DMS153 (cell line): ENCODE measurements around the gene RALY.

Experiments
- DNase-seq: peaks from one replicate; lab custom pipeline; 2025; lab: John Stamatoyannopoulos, UW

RALY gene

DNA sequence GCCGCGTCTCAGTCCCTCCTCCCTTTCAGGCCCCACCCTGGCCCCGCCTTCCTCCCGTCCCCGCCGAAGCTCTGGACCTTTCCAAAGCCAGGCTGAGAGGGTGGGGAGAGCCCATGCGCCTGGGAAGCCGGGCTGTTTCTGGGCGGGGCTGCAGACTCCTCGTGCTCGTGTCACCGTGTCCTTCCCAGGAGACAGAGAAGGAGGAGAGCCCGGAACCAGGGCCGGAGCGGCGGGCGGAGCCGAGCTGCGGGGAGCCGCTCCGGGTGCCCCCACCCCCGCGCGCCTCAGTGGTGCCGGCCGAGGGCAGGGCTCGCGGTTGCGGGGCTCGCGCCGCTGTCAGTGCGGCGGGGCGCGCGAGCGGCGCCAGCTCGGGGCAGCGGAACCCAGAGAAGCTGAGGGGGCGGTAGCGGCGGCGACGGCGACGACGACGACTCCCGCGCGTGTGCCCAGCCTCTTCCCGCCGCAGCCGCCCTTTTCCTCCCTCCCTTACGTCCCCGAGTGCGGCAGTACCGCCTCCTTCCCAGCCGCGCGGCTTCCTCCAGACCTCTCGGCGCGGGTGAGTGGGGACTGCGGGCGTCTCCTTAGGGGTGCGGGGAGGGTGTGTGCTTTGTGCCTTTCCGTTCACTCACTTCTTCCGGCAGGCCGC lies at the start of gene RALY:
Gene RALY (plus strand): TSS at position 336 of the 646 bp plus-strand sequence. CDS start 78,164 bp downstream, outside the sequence.
- DNase-seq: peak; percentile 73

DNA sequence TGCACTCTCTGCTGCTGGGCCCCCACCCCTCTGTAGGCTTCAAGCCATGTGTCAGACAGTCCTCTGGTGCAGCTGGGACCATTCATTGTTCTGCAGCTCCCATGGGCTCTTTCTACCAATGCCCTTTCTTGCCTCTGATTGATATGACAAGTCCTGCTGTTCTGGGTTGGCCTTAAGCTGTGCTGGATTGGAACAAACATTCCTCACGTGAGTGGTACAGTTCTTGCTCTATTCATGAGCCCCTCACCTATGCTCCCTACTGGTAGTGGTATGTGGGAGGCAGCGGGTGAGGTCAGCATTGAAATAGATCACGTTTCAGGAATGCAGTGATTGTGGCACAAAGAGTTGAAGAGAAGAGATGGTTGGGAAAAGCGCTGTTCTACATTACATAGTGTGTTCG lies 48.8 kb upstream of the RALY start:
- no peak for DNase-seq

DNA sequence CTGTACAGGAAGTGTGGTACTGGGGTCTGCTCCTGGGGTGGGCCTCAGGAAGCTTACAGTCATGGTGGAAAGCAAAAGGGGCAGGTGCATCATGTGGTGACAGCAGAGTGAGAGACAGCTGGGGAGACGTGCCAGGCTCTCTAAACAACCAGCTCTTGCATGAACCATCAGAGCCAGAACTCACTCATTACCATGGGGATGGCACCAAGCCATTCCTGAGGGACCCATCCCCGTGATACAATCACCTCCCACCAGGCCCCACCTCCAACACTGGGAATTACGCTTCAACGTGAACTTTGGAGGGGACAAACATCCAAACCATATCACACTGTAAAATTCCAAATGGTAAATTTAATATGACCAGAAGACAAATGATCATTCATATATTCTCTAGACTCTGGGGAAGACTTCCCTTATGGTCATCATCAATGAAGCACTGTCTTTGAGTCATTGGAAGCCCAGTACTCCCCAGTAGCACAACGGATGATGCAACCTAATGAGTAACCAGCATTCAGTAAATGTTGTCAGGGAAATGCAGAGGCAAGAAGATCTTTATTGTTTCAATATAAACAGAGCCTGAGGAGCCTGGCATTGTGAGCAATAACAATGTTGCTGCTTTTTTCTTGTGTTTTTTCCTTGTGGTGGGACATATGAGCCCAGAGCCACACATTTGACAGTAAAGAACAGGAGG lies 48.2 kb upstream of the RALY start:
- no peak for DNase-seq

DNA sequence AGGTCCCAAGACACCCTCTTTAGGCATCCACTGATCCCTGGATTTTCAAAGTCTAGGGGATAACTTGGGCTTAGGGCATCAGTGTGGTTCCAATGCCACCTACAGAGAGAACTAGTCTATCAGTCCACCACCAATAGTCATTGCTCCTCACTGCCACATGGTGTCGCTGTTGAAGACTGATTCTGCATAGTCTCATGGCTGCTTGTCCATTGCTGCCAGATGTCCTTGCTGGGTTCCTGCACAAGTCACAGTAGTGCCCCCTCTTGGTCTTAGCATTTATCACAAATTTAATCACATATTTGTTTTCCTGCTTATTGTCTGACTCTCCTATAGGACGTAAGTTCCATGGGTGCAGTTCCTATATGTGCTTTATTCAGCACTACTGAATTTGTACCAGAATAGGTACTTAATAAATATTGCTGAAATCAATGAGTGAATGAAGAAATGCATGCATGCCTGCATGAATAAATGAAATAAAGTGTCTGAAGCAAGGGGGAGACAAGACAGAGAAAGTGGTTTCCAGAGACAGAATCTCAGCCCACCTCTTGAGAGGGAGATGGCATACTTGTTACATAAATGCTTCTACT lies 45.9 kb upstream of the RALY start:
- DNase-seq: no peak

DNA sequence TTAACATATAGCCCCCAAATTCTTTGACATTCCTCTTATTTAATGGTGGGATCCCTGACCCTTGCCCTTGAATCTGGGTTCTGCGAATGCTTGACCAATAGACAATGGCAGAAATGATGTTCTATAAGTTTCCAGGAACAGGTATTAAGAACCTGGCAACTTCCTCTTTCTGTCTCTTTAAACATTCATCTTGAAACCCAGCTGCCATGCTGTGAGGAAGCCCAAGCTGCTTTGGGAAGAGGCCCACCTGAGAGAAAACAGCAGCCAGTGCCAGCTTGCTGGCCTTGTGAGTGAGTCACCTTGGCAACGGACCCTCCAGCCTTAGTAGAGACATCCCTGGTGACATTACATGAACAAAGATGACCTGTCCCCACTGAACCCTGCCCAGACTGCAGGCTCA lies 45.2 kb upstream of the RALY start:
- DNase-seq: no peak

DNA sequence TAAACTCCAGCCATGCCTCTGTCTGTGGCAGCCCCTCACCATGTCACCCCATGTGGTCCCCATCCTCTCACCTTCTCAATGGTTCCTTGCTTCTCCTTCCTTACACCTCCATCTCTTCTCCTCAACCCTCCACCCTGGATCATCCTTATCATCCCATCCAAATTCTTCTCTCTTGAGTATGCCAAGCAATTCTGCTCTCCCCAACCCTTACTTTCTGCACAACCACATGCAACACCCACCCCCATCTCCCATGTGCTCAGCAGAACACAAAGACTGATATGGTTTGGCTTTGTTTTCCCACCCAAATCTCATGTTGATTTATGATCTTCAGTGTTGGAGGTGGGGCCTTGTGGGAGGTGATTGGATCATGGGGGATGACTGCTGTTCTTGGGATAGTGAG lies 42.5 kb upstream of the RALY start:
- DNase-seq: no peak

DNA sequence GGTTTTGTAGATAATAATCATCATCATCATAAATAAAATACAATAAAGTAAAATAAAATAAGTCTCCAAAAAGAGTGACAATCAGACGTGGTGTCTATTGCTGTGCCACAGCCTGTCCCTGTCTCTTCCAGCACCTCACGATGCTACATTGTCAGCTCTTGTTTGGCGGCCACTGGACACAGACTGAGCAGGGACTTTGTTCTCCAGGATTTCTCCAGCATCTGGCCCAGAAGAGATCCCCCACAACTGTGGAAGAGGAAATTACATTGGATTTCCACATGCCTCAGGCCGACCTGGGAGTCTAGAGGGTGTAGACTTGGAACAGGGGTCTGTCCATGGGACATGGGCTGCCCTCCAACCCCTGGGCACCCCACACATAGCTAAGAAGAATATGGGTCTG lies 39.2 kb upstream of the RALY start:
- no peak for DNase-seq

DNA sequence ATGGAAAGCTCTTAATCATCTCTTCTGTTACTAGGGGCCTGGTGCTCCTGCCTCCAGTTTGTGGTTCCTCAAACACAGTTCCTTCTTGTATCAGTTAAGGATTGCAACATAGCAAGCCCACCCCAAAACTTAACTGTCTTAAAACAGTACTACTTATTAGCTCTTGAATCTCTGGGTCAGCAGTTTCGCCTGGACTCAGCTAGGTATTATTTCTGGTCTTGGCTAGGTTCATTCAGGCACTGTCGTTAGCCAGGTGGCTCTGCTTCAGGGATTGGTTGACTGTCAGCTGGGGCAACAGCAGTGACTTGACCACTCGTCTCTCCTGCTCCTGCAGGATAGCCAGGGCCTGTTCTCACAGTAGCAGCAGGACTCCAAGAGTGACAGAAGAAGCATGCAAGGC lies 30.0 kb upstream of the RALY start:
- no peak for DNase-seq

DNA sequence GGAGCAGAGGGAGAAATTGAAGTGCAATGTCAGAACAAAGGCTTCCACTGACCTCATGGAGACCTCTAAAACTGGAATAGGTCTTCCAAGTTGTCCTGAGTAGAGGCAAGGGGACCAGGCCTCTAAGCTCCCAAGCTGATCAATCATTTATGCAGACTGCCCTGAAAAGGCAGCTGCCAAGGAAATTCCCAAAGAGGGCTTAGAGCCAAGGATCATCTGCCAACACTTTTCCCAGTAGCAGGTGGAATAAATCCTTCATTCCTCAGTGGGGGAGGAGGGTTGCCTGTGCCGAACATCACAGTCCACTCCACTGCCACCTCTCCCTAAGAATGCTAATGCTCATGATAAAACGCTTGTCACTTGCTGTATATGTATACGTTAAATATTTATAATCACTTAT lies 29.3 kb upstream of the RALY start:
- no peak for DNase-seq

DNA sequence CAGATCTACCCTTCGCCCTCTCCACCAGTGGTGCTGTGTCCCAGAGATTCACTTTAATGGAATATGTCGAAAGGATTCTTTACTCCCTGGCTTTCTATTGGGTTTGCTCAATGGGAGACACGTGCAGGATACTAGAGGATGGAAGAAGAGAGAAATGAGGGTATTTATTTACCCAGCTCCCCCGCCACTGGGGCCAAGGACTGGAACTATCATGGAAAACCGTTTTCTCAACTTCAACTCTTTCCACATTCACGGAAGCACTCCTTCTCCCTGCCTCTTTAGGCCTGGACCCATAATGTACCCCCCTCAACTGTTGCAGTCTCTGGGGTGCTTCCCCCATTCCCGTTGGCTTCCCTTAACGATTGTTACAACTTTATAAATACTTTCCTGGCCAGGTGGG lies 26.6 kb upstream of the RALY start:
- no peak for DNase-seq

DNA sequence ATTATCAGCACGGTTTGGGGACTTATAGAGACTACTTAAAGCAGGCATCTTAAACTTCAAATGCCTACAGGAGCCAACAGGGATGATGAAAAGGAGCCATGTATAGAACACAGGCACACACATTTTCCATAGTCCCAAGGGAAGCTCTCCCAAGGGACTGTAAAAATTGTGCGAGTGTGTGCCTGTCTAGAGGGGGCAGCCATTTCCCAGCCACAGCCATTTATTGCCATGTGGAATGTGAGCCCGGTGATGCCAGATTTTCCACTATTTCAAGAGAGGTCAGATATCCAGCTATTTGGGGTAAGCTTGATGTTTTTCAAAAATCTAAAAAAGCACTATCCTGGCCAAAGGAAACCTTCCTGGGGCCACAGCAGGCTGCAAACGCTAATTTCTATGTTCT lies 24.1 kb upstream of the RALY start:
- DNase-seq: no peak

DNA sequence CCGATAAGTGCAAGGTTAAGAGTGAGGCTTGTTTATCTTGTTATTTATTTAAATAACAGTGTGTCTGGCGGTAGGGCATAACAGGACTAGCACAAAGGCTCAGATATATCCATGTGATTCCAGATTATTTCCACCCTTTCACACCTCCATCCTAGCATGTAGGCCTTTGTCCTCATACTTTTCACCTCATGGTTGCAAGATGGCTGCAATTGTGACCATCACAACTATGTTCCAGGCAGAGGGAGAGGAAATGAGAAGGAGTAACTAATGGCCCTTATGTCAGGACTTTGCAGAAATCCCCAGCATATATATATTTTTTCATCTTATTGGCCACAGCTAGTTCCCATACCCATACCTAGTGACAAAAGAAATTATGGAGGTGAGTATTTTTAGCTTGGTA lies 23.5 kb upstream of the RALY start:
- DNase-seq: no peak

DNA sequence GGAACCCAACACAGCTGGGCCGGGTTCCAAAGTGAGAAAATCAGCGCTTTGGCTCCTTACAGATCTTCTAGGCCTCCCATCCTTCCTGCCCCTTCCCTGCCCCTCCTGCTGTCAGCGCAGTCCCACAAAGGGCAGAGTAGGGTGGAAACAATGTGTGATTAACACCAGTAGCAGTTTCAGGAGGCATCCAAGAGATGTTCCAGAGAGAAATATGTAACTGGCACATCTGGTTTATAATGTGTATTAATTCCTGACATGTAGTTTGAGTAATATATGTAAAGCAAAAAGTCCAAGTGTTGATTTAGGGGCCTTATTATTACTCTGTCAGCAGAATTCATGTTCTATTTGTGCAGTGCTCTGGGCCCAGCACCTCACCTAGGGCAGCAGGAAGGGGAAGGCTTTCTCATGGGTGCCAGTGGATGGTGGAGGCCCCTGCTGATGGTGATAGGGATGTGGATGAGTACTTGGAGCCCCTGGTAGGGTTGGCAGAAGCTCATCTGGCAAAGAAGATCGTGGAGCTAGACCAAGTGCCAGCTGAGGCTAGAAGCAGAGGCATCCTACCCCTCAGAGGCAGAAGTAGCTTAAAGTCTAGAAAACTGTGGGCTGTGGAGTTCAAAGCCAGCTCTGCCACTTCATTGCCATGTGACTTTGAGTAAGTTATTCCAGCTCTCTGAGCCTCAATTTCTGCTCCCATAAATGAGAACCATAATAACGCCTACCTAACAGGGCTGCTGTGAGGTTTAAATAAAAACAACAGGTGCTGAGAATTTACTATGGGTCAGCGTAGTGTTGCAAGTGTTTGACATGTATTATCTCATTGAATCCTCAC lies 22.4 kb upstream of the RALY start:
- no peak for DNase-seq

DNA sequence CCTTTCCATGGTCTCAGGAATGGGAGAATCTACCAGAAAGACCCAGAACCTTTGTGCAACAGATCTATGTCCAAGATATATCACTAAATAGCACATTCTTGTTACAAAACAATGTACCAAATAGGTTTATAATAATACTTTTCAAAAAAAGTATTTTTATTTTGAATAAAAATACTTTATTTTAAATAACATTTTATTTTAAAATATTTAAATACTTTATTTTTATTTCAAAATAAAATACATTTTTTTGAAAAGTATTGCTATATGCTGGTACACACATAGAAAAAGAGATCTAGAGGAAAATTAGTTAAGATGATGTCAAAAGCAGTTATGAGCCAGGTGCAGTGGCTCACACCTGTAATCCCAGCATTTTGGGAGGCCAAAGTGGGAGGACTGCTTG lies 16.8 kb upstream of the RALY start:
- no peak for DNase-seq

DNA sequence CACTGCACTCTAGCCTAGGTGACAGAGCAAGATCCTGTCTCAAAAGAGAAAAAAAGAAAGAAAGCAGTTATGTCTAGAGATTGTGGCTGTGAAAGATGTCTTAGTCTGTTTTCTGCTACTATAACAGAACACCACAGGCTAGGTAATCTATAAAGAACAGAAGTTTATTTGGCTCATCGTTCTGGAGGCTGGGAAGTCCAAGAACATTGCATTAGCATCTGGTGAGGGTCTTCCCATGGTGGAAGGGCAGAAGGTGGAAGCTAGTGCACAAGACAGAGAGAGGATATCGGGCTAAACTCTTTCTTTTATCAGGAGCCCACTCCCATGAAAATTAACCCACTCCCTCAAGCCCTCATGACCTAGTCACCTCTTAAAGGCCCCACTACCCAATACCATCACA lies 16.2 kb upstream of the RALY start:
- DNase-seq: no peak

DNA sequence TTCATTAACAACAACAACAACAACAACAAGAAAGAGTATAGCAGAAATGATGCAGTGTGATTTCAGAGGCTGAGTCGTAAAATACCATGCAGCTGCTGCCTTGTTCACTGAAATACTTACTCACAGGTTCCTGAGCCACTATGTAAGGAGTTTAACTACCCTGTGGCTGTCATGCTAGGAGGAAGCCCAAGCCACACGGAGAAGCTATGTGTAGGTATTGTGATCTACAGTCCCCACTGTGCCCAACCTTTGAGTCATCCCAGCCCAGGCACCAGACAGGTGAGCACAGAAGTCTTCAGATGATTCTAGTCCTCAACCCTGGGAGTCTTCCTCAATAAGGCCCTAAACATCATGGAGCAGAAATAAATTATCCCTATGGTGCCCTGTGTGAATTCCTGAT lies 14.6 kb upstream of the RALY start:
- DNase-seq: no peak

DNA sequence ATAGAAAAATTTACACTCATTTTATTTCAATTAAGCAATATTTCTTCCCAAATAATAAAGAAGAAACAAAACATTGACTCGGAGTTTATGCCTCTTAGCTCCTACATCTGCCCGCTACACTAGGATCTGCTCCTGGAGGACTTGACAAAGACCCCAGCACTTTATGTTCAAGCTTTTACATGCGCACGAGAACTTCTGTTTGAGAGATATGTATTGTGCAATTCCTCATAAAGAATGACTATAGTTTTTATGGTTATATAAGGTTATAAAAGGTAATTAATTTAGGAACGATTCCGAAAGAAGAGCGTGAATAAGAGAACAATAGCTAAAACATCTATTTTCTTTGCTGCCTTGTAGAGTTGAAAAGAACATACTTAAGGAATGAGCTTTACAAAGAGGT lies 12.4 kb upstream of the RALY start:
- DNase-seq: no peak

DNA sequence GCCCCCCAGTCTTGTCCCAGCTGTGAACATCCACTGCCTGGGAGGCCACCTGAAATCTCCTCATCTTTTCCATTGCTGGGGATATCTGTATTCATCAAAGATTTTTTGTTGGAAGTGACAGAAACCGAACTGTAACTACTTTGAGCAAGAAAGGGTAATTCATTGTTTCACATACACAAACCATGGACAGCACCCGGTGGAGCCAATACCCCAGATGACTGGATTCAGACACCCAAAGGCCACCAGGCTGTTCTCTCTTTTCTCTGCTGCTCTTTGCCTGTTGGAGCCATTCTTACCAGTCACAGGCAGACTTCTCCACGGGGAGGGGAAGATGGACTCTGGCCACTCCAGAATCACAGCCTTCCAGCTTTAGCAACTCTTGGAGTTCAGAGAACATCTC lies 11.7 kb upstream of the RALY start:
- DNase-seq: no peak

DNA sequence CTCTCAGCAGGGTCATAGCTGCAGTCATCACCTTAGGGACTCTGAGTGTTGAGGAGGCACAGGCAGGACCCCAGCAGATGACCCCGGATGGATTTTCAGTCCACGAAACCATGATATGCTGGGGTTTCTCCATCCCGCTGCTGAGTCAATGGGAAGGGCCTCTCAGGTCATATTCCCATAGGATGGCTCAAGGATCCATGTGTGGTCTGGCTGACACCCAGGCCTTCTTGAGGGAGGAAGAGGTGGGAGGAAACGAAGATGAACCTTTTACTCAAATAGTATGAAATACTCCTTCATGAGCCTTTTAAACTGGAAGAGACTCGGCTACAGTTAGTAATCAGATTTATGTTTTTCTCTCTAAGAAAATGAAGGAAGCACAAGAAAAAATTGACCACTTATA lies 10.3 kb upstream of the RALY start:
- DNase-seq: no peak

DNA sequence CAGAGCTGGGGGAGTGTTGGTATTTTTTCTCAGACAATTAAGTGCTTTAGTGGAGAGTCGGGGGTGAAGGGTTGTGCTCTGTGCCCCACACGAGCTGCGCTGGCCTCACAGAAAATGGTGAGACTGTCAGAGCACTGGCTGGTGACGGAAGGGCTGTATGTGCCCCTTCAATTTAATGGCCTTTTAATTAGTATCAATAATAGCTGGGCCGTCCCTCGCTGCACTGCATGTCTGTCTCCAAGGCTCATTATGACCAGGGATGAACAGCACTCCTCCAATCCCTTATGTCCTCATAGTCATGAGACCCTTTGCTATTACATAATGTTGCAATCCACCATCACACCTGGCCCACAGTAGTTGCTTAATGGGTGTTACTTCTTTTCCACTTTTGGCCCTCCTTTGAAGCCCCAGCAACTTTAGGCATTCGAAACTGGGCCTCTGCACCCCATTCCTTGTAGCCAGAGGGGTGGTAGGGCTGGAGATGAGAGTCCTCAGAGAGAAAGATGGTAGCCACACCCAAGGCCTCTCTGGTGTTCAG lies 9.5 kb upstream of the RALY start:
- no peak for DNase-seq

DNA sequence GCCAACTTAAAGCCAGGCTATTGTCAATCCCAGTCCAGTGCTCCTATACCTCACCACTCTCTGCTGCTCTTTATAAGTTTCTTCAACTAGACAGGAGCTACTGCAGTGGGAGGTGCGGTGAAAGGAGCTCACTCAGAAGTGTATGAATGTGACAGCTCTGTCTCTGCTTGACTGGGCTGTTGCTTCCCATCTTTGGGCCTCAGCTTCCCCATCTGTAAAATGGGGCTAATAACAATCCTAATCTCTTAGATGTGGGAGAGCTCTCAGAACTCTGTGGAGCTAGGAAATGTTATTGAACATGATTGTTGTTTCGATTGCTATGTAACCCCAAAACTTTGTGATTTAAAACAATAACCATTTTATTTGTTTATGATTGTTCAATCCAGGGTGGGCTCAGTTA lies 8.4 kb upstream of the RALY start:
- no peak for DNase-seq

DNA sequence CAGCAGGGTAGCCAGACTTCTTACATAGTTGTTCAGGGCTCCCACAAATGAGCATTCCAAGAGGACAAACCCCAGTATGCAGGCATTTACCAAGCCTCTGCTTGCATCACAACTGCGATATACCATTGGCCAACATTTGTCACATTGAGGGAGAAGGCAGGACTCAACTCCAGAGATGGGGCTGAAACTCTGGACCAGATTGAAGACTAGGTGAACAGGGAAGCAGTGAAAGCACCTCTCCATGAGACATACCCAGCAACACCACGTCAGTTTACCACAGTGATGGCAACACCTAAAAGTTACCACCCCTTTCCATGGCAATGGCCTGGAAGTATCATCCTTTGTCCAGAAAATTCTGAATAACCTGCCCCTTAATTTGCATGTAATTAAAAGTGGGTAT lies 7.9 kb upstream of the RALY start:
- no peak for DNase-seq
